ENCODE measurements around the gene SMG6.
A peak's percentile ranks its signal among the peaks of the same experiment; 100 is the strongest.
"Not testable (repeated sequence)": the region's sequence is repeated elsewhere in the genome, so short reads cannot be mapped to it uniquely, and the experiment has no call there.

Gene SMG6

GRCh38 chr17:2174014-2174413 is 129.6 kb downstream of the SMG6 start:
- Histone ChIP-seq H3K36me3 (ENCODE audit: insufficient read depth, low read length) (peaks cover 18% of the 10 kb centered on the region), H3K9me3 (ENCODE audit: insufficient read depth, low read depth, low read length) (no peaks in the 10 kb centered on the region), H3K27me3 (ENCODE audit: insufficient read depth, low read length) (no peaks in the 10 kb centered on the region), H3K4me3 (ENCODE audit: low read length) (no peak overlapping the region), H3K27ac (ENCODE audit: low read depth, low read length) (no peak overlapping the region), H3K4me1 (ENCODE audit: insufficient read depth, low read length) (peaks cover 19% of the 10 kb centered on the region; the same call in 1 of the 2 replicates), H3K9ac (ENCODE audit: low read depth, low read length) (no peak overlapping the region)
- WGBS, result 93% methylated on average over 3 of the region's 3 CpGs

GRCh38 chr17:2172999-2173398 is 130.6 kb downstream of the SMG6 start:
- no peaks in the 10 kb centered on the region for H3K27me3 ChIP-seq (ENCODE audit: insufficient read depth, low read length)
- H3K9me3 ChIP-seq (ENCODE audit: insufficient read depth, low read depth, low read length), result no peaks in the 10 kb centered on the region
- no peak overlapping the region for H3K9ac ChIP-seq (ENCODE audit: low read depth, low read length)
- H3K36me3 ChIP-seq (ENCODE audit: insufficient read depth, low read length), result peaks cover 18% of the 10 kb centered on the region
- H3K4me1 ChIP-seq (ENCODE audit: insufficient read depth, low read length), result peaks cover 19% of the 10 kb centered on the region; the same call in 1 of the 2 replicates
- no peak overlapping the region for H3K27ac ChIP-seq (ENCODE audit: low read depth, low read length)
- 93% methylated on average over 1 of the region's 1 CpG for WGBS
- H3K4me3 ChIP-seq (ENCODE audit: low read length), result no peak overlapping the region

- Histone ChIP-seq H3K9ac (ENCODE audit: low read depth, low read length) (peak overlapping the region; percentile 40), H3K36me3 (ENCODE audit: insufficient read depth, low read length) (peaks cover 22% of the 10 kb centered on the region), H3K4me3 (ENCODE audit: low read length) (no peak overlapping the region), H3K9me3 (ENCODE audit: insufficient read depth, low read depth, low read length) (no peaks in the 10 kb centered on the region), H3K27me3 (ENCODE audit: insufficient read depth, low read length) (no peaks in the 10 kb centered on the region), H3K27ac (ENCODE audit: low read depth, low read length) (peak overlapping the region; percentile 47), H3K4me1 (ENCODE audit: insufficient read depth, low read length) (peaks cover 19% of the 10 kb centered on the region; the same call in 1 of the 2 replicates)
- 69% methylated on average over 16 of the region's 16 CpGs for WGBS
Measured at GRCh38 chr17:2172077-2172851, 131.3 kb downstream of the SMG6 start.

- Histone ChIP-seq H3K36me3 (ENCODE audit: insufficient read depth, low read length) (peaks cover 23% of the 10 kb centered on the region), H3K4me3 (ENCODE audit: low read length) (no peak overlapping the region), H3K27ac (ENCODE audit: low read depth, low read length) (peak overlapping the region; percentile 47), H3K9me3 (ENCODE audit: insufficient read depth, low read depth, low read length) (no peaks in the 10 kb centered on the region), H3K4me1 (ENCODE audit: insufficient read depth, low read length) (peaks cover 19% of the 10 kb centered on the region; the same call in 1 of the 2 replicates), H3K27me3 (ENCODE audit: insufficient read depth, low read length) (no peaks in the 10 kb centered on the region), H3K9ac (ENCODE audit: low read depth, low read length) (peak overlapping the region; percentile 40; the same call in 1 of the 2 replicates)
- WGBS, result 78% methylated on average over 6 of the region's 6 CpGs
Measured at GRCh38 chr17:2171702-2172076, 131.9 kb downstream of the SMG6 start.

GRCh38 chr17:2170023-2170422 is 133.6 kb downstream of the SMG6 start:
- 80% methylated on average over 9 of the region's 9 CpGs for WGBS
- no peak overlapping the region for H3K9ac ChIP-seq (ENCODE audit: low read depth, low read length)
- no peak overlapping the region for H3K27ac ChIP-seq (ENCODE audit: low read depth, low read length)
- no peaks in the 10 kb centered on the region for H3K9me3 ChIP-seq (ENCODE audit: insufficient read depth, low read depth, low read length)
- peaks cover 35% of the 10 kb centered on the region for H3K36me3 ChIP-seq (ENCODE audit: insufficient read depth, low read length)
- H3K4me3 ChIP-seq (ENCODE audit: low read length), result no peak overlapping the region
- peaks cover 17% of the 10 kb centered on the region; the same call in 1 of the 2 replicates for H3K4me1 ChIP-seq (ENCODE audit: insufficient read depth, low read length)
- no peaks in the 10 kb centered on the region for H3K27me3 ChIP-seq (ENCODE audit: insufficient read depth, low read length)

- H3K9ac ChIP-seq (ENCODE audit: low read depth, low read length); H3K9me3 ChIP-seq (ENCODE audit: insufficient read depth, low read depth, low read length); H3K27ac ChIP-seq (ENCODE audit: low read depth, low read length); H3K4me1 ChIP-seq (ENCODE audit: insufficient read depth, low read length); H3K4me3 ChIP-seq (ENCODE audit: low read length); H3K27me3 ChIP-seq (ENCODE audit: insufficient read depth, low read length): not testable (repeated sequence)
- peaks cover 54% of the 10 kb centered on the region for H3K36me3 ChIP-seq (ENCODE audit: insufficient read depth, low read length)
- WGBS, result 93% methylated on average over 12 of the region's 12 CpGs
Measured at GRCh38 chr17:2165723-2166122, 137.9 kb downstream of the SMG6 start.

GRCh38 chr17:2158396-2158780 is 145.2 kb downstream of the SMG6 start:
- Histone ChIP-seq H3K36me3 (ENCODE audit: insufficient read depth, low read length) (peaks cover 25% of the 10 kb centered on the region), H3K27ac (ENCODE audit: low read depth, low read length) (no peak overlapping the region), H3K4me3 (ENCODE audit: low read length) (no peak overlapping the region), H3K27me3 (ENCODE audit: insufficient read depth, low read length) (no peaks in the 10 kb centered on the region), H3K9me3 (ENCODE audit: insufficient read depth, low read depth, low read length) (no peaks in the 10 kb centered on the region), H3K9ac (ENCODE audit: low read depth, low read length) (no peak overlapping the region), H3K4me1 (ENCODE audit: insufficient read depth, low read length) (no peaks in the 10 kb centered on the region)
- WGBS, result 96% methylated on average over 7 of the region's 7 CpGs

GRCh38 chr17:2157675-2158395 is 145.8 kb downstream of the SMG6 start:
- H3K27me3 ChIP-seq (ENCODE audit: insufficient read depth, low read length), result no peaks in the 10 kb centered on the region
- no peak overlapping the region for H3K9ac ChIP-seq (ENCODE audit: low read depth, low read length)
- no peak overlapping the region for H3K27ac ChIP-seq (ENCODE audit: low read depth, low read length)
- H3K4me3 ChIP-seq (ENCODE audit: low read length), result no peak overlapping the region
- H3K4me1 ChIP-seq (ENCODE audit: insufficient read depth, low read length), result no peaks in the 10 kb centered on the region
- no peaks in the 10 kb centered on the region for H3K9me3 ChIP-seq (ENCODE audit: insufficient read depth, low read depth, low read length)
- peaks cover 20% of the 10 kb centered on the region for H3K36me3 ChIP-seq (ENCODE audit: insufficient read depth, low read length)
- 77% methylated on average over 3 of the region's 3 CpGs for WGBS

- 87% methylated on average over 4 of the region's 4 CpGs for WGBS
- no peaks in the 10 kb centered on the region for H3K27me3 ChIP-seq (ENCODE audit: insufficient read depth, low read length)
- H3K36me3 ChIP-seq (ENCODE audit: insufficient read depth, low read length), result peaks cover 15% of the 10 kb centered on the region; the same call in 1 of the 2 replicates
- no peak overlapping the region for H3K4me3 ChIP-seq (ENCODE audit: low read length)
- no peak overlapping the region for H3K9ac ChIP-seq (ENCODE audit: low read depth, low read length)
- H3K27ac ChIP-seq (ENCODE audit: low read depth, low read length), result no peak overlapping the region
- no peaks in the 10 kb centered on the region for H3K4me1 ChIP-seq (ENCODE audit: insufficient read depth, low read length)
- H3K9me3 ChIP-seq (ENCODE audit: insufficient read depth, low read depth, low read length), result no peaks in the 10 kb centered on the region
Measured at GRCh38 chr17:2157081-2157480, 146.5 kb downstream of the SMG6 start.

GRCh38 chr17:2156666-2157065 is 146.9 kb downstream of the SMG6 start:
- Histone ChIP-seq H3K27me3 (ENCODE audit: insufficient read depth, low read length) (no peaks in the 10 kb centered on the region), H3K9ac (ENCODE audit: low read depth, low read length) (no peak overlapping the region), H3K4me3 (ENCODE audit: low read length) (no peak overlapping the region), H3K9me3 (ENCODE audit: insufficient read depth, low read depth, low read length) (no peaks in the 10 kb centered on the region), H3K4me1 (ENCODE audit: insufficient read depth, low read length) (no peaks in the 10 kb centered on the region), H3K36me3 (ENCODE audit: insufficient read depth, low read length) (peaks cover 12% of the 10 kb centered on the region; the same call in 1 of the 2 replicates), H3K27ac (ENCODE audit: low read depth, low read length) (no peak overlapping the region)
- 90% methylated on average over 8 of the region's 8 CpGs for WGBS

GRCh38 chr17:2155573-2155972 is 148.0 kb downstream of the SMG6 start:
- WGBS, result 100% methylated on average over 4 of the region's 4 CpGs
- no peak overlapping the region for H3K9ac ChIP-seq (ENCODE audit: low read depth, low read length)
- no peaks in the 10 kb centered on the region for H3K27me3 ChIP-seq (ENCODE audit: insufficient read depth, low read length)
- no peaks in the 10 kb centered on the region for H3K4me1 ChIP-seq (ENCODE audit: insufficient read depth, low read length)
- H3K36me3 ChIP-seq (ENCODE audit: insufficient read depth, low read length), result peaks cover 12% of the 10 kb centered on the region
- H3K27ac ChIP-seq (ENCODE audit: low read depth, low read length), result no peak overlapping the region
- no peaks in the 10 kb centered on the region for H3K9me3 ChIP-seq (ENCODE audit: insufficient read depth, low read depth, low read length)
- H3K4me3 ChIP-seq (ENCODE audit: low read length), result no peak overlapping the region

All from HUES64 (cell line).